HG03565 (cell line): ENCODE data around the gene PEX14.

Experiments
- ATAC-seq: cut with Tn5 transposase; IDR thresholded peaks from one replicate; pipeline ENCODE4 v1.9.1; 2021; ENCODE audit warnings: mild to moderate bottlenecking, moderate library complexity; ENCODE audit not compliant: unreplicated experiment

Gene PEX14

DNA sequence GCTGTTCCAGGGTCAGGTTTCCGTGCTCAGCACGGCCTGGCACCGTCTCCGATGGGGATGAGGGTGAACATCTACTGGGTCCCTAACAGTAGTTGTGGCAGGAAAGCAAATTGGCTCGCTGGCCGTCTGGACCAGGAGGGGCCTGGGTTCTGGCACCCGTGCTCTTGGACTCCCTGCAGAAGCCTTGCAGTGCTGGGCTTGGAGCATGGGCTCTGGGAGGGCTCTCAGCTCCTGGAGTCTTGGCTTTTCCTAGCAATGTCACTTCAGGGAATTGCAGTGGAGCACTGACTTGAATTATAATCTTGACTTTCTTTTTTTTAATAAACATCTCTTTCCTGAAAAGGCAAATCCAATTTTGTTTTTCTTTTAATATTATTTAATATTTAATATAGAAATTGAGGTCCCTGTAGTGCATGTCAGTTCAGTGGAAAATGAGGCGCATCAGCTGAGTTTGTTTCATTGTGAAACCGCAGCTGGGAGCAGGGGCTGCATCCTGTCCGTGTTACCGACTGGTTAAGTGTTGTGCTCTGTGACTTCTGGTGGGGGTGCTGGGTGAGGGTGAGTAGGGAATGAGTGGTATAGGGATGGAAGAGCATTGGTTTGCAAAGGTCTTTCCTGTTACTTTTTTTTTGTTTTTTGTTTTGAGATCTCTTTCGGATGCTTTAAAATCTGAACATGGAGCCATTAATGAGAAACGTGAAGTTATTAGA is 64.1 kb downstream of the PEX14 start:
- ATAC-seq = no peak

DNA sequence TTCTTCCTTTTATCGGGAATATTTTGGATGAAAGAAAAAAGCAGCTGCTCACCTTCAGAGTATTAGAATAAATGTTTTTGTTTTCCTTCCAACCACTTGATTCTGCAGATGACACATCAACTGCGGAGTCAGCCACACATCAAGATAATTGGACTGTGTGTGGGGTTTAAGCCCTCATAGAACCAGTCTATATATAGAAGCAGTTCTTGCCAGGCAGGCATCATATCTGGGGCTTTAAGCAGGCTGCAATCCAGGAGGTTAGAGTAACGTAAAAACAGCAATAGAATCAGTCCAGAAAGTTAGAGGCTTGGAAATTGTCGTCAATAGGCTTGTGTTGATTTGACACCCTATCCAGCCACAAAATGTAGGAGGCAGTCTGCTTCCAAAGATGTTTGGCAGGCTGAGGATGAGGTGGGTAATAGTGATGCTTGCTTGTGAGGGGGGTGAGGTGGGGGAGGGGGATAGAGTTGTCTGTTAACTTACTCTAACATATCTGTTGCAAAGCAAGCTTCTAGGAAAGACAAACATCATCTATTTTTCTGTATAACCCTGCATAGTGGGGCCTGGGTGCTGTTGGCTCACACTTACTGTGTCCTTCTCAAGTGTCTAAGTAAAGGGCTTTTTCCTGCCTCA is 64.8 kb downstream of the PEX14 start:
- ATAC-seq = no peak

- no peak for ATAC-seq
Observed at GRCh38 chr1:10540277-10541005, 65.7 kb downstream of the PEX14 start.

GRCh38 chr1:10541286-10541685 is 66.5 kb downstream of the PEX14 start:
- no peak for ATAC-seq

DNA sequence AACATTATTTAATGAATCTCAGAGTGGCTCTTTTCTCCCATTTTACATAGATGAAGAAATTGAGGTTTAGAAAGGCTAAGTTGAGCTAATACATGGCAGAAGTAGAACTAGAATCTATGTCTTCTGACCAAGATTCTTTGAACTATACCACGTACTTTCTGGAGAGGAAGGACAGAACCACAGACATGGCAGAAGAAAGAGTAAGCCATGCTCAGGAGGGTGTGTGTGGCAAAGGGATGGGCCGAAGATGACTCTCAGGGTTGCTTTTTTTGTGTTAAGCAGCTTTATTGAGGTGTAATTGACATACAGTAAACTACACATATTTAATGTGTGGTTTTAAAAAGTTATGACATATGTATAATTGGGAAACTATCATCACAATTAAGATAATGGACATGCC is 69.5 kb downstream of the PEX14 start:
- no peak for ATAC-seq

DNA sequence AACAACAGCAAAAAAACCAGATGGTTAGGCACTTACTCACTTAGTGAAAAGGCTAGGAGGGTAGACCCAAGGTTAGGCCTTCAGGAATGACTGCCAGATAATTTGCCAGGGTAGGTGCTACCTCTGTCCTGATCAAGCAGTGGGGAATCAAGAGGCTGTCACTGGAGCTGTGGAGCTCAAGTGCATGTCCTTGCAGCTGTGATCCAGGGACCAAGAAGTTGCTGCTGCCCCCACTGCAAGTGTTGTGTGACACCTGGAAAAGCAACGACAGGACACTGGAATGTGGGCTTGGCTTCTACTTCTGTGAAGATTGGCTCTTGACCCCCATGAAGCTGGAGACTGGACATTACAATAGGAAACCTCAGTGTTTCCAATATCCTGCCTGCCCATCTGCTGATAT is 72.1 kb downstream of the PEX14 start:
- no peak for ATAC-seq

DNA sequence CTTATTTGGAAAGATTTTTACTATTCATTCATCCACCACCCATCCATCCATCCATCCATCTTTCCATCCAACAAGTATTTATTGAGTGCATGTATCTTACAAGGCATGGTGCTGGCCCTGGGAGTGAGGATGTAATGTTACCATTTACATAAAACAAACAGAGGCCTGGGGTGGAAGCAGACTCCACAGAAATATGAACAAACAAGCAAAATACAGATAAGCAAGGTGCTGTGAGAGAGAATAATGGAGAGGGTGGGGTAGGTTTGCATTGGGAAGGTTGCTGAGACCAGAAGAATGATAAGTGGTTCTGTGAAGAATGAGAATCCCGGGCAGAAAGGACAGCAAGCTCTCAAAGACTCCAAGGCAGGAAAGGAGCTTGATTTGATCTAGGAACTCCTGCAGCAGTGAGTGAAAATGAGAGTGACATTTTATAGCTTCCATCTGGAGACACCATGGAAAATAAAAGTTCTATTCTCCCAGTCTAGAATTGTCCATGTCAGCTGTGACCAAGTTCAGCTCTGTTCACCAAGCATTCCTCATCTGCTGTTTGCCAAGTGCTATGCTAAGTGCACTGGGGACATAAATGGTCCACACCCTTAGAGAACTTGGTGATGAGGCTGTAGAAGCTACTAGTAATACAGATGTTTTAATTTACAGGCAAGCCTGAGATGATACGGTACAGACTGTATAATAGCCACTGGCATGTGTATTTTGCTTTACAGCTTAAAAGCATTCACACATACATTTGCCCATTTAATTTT is 75.3 kb downstream of the PEX14 start:
- no peak for ATAC-seq

GRCh38 chr1:10553118-10553517 is 78.4 kb downstream of the PEX14 start:
- no peak for ATAC-seq

DNA sequence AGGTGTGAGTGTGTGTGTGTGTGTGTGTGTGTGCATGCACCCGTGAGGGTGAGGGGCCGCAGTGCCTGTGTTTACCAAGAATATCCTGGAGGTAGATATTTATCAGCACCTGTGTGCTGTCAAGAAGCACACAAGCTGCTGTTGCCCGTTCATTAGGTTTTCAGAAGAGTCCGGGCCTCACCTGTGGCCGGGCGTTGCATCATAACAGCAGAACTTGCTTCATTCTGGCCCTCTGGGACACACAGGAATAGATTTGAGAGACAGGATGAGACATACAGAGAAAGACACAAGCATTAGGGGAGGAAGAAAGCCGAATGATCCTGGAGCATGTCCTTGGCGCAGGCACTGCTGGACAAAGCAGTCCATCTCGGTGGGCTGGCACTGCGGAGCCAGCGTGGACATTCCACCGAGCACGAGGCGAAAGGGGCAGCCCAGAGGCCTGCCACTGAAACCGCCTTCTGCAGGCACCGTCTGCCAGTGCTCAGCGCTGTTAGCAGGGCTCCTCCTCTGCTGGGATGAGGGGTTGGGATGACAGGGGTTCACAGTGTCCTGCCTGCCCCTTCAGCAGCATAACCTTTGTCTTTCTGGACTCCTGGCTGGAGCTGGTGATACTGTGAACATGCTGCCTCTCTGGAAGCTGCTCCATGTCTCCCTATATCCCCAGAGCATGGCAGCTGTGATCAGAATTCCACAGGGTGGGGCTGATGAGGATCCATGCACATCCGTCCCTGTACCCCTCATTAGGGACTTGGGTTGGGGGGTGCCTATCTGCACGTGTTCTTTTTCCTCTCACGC is 81.1 kb downstream of the PEX14 start:
- no peak for ATAC-seq

DNA sequence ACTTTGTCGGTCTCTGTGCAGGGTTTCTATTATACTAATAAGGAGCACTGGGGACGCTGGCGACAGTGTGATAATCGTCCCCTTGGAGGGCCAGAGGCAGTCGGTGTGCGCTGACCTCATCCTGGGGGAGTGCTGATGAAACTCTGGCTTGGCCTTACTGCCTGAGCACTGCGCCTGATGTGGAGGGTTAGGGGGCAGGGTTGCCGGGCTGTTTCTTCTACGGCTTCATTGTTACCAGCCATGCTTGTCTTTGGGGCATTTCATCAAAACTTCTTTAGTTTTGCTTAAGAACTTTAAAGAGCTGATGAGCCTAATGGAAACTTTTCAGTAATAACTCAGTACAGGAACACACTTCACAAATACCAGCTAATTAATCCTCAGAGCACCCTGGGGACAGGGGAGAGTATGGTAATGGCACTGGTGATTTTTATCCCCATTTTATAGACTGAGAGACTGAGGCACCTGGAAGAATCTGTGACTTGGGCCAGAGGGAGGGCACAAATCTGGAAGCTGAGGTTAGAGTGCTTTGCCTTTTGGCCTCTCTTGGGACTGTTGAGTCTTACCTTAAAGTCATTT is 81.8 kb downstream of the PEX14 start:
- ATAC-seq = no peak

DNA sequence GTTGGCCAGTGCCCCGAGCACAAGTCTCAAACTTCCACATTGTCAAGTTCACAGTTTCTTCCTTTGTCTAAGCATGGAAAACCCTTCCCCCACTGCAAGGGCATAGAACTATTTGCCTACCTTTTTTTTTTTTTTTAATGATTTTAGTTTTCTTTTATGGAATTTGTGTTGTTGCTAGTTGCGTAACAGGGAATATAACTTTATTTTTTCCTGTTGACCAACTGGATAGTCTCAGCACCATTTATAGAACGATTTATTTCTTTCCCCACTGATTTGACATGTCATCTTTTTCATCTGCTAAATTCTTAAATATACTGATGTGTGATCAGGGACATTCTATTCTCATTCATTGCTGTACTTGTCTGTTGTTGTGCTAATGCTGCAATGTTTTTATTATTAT is 83.0 kb downstream of the PEX14 start:
- no peak for ATAC-seq

- ATAC-seq = no peak
Observed at GRCh38 chr1:10559386-10559785, 84.6 kb downstream of the PEX14 start.

DNA sequence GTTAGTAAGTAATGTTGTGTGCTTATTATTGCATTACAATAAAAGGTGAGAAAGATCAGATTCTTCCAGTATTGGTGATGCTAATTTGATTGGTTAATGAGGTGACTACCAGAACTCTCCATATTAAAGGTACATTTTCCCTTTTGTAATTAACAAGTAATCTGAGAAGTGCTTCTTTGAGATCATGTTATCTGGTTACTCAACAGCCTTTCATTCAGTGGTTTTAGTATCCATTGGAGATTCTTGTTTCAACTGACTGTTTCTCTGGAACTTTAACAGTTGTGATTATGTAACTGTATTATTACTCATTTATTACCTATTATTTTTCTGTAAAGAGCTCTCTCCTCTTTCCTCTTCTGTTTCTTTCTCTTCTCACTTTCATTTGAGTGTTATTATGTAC is 86.7 kb downstream of the PEX14 start:
- ATAC-seq = no peak

GRCh38 chr1:10561955-10562354 is 87.2 kb downstream of the PEX14 start:
- no peak for ATAC-seq

DNA sequence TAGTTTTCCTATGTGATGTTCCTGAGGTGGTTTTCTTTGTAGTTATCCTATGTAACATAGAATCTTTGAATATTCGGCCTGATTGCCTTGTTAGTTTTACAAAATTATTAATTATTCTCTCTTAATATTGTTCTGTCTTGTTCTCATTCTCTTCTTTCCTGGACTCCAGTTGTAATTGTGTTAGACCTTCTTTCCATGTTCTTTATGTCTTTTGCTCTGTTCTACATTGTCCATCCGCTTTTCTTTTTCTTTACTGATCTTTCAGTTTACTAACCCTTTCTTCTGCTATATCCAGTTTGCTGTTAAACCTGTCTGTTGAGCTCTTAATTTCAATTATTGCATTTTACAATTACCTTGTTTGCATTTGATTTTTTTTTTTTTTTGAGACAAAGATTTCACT is 89.3 kb downstream of the PEX14 start:
- ATAC-seq = no peak

DNA sequence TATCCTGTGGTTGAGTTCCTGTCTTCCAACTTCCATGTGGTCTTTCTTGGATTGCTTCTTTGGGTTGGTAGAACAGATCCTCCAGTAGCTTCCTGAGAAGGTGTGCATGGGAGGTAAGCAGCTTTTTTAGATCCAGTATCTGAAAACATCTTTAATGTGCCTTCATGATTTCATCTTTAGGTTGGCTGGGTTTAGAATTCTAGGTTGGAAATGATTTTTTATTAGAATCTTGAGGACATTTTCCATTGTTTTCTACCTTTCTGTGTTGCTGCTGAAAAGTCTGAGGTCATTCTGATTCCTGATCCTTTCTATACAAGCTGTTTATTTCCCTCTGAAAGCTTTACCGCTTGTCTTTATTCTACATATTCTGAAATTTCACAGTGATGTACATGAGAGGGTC is 94.8 kb downstream of the PEX14 start:
- ATAC-seq = no peak

GRCh38 chr1:10575616-10576015 is 100.9 kb downstream of the PEX14 start:
- no peak for ATAC-seq

DNA sequence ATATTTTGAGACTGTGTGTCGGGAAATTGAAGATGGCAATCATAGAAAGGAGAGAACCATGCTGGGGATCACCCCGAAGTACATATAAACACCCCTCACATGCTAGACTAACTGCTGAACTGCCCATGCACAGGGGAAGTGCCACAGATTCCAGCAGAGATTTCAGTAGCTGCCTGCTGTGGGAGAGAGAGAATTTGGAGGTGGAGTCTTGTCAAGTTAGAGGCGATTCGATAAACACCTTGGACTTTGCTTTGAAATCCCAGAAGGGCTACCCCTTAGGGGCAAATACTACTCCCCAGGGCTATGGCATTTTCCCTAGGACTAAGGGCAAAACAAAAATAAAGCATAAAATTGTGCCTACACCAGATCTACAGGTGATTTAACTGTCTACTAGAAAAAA is 103.3 kb downstream of the PEX14 start:
- ATAC-seq = no peak

GRCh38 chr1:10583641-10584040 is 108.9 kb downstream of the PEX14 start:
- ATAC-seq = no peak

- no peak for ATAC-seq
Observed at GRCh38 chr1:10585242-10585641, 110.5 kb downstream of the PEX14 start.
